Skeletal muscle satellite cell (primary cell): ENCODE measurements around the gene EIF4G1.

Source experiments
- small RNA-seq: library from RNA; depleted of rRNA; stranded (forward); fragments of <200 nt; gene quantifications from one replicate; pipeline ENCODE3, GENCODE V24; 2012

EIF4G1 gene

Small RNA genes lying within 50 kb of the gene (small RNA-seq; reads per million reads assigned to genes)
- 778 reads per million, percentile 99 among the genes with 10 or more reads in this experiment for gene SNORD66
